NCI-H146 treated with DMSO at 0.1 percent for 48 hours (cell line): ENCODE results near the gene RUNX3.

Experiments
- DNase-seq: peaks from one replicate; lab custom pipeline; 2025; ENCODE audit not compliant: unreplicated experiment; lab: John Stamatoyannopoulos, UW

RUNX3 gene

GRCh38 chr1:24963943-24964693 is 34.0 kb upstream of the RUNX3 start:
- DNase-seq: no peak

GRCh38 chr1:24963099-24963872 is 33.2 kb upstream of the RUNX3 start:
- DNase-seq: no peak

- no peak for DNase-seq
These were observed 32.1 kb upstream of the RUNX3 start for GRCh38 chr1:24961961-24962861.

GRCh38 chr1:24961334-24961733 is 31.3 kb upstream of the RUNX3 start:
- no peak for DNase-seq

- DNase-seq: no peak
These were observed 30.2 kb upstream of the RUNX3 start for GRCh38 chr1:24960071-24960801.

GRCh38 chr1:24959623-24959975 is 29.5 kb upstream of the RUNX3 start:
- DNase-seq: no peak

- DNase-seq: no peak
These were observed 28.9 kb upstream of the RUNX3 start for GRCh38 chr1:24958766-24959622.

- DNase-seq: no peak
These were observed 28.0 kb upstream of the RUNX3 start for GRCh38 chr1:24957808-24958752.

- no peak for DNase-seq
These were observed 27.1 kb upstream of the RUNX3 start for GRCh38 chr1:24957016-24957807.

GRCh38 chr1:24955779-24956365 is 25.8 kb upstream of the RUNX3 start:
- no peak for DNase-seq

GRCh38 chr1:24955161-24955560 is 25.1 kb upstream of the RUNX3 start:
- DNase-seq: no peak

- no peak for DNase-seq
These were observed 24.6 kb upstream of the RUNX3 start for GRCh38 chr1:24954631-24955030.

- no peak for DNase-seq
These were observed 23.9 kb upstream of the RUNX3 start for GRCh38 chr1:24954022-24954421.

GRCh38 chr1:24952413-24952841 is 22.4 kb upstream of the RUNX3 start:
- DNase-seq: no peak

GRCh38 chr1:24951810-24952412 is 21.8 kb upstream of the RUNX3 start:
- DNase-seq: no peak

GRCh38 chr1:24951337-24951736 is 21.3 kb upstream of the RUNX3 start:
- no peak for DNase-seq

GRCh38 chr1:24949331-24949881 is 19.3 kb upstream of the RUNX3 start:
- no peak for DNase-seq
